ENCODE measurements around the gene RAP1GAP.

RAP1GAP gene

DNA sequence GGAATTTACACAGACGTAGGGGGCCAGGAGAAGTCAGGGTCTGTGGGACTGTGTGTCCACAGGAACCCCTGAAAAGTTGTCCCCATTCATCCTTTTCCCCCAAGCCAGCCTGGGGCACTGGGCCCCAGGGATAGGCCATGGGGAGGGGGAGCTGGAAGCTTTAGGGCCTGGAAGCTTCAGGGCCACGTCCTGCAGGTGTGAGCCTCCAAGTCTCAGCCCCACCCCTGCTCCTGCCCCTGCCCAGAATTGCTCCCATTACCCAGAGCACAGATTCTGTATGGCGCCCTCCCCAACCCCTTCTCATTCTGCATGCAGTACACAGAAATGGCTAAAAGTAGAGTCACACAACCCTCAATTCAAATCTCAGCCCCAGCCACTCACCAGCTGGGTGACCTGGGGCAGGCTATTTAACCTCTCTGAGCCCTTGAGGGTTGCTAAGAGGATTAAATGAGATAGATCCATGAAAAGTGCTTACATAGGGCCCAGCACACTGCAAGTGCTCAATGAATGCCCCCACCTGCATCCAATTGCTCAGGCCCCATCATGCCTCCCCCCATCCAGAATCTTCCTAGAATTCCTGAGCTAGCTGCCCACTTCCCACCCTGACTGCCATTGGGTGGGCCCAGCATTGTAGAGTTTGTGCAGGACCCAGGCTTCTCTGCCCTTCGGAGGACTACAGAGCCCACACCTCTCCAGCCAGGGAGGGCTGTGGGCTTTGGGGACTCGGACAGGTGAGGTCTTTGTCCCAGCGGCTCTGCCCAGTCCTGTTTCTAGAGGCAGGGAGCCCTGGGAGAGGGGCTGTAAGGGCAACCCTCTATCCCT lies 6.5 kb downstream of the RAP1GAP start:
- no peak for DNase-seq (ENCODE audit: low spot score)
- no peak for FAIRE-seq

GRCh38 chr1:21661886-21662285 lies 7.3 kb downstream of the RAP1GAP start:
- DNase-seq (ENCODE audit: low spot score) (no peak), FAIRE-seq (no peak)

DNA sequence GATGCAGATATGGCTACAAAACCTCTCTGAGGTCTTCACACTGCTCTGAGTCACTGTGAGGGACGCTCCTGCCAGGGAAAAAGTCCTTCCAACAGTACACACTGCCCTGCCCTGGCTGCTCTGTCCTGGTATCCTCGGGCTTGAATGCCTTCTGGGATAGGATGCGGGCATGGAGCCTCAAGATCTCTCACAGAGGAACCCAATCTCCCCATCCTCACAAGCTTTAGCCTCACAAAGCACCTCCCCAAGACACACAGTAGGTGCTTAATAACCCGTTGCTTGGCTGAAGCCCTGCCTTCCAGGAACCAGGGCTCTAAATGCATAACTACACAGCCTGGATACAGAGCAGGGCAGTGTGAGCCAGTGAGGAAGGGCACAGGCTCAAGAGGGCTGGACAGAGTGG lies 9.2 kb downstream of the RAP1GAP start:
- FAIRE-seq = no peak
- DNase-seq (ENCODE audit: low spot score) = no peak

- no peak for FAIRE-seq
- DNase-seq (ENCODE audit: low spot score) = peak; percentile 28
Measured at GRCh38 chr1:21659099-21659923, 9.8 kb downstream of the RAP1GAP start.

DNA sequence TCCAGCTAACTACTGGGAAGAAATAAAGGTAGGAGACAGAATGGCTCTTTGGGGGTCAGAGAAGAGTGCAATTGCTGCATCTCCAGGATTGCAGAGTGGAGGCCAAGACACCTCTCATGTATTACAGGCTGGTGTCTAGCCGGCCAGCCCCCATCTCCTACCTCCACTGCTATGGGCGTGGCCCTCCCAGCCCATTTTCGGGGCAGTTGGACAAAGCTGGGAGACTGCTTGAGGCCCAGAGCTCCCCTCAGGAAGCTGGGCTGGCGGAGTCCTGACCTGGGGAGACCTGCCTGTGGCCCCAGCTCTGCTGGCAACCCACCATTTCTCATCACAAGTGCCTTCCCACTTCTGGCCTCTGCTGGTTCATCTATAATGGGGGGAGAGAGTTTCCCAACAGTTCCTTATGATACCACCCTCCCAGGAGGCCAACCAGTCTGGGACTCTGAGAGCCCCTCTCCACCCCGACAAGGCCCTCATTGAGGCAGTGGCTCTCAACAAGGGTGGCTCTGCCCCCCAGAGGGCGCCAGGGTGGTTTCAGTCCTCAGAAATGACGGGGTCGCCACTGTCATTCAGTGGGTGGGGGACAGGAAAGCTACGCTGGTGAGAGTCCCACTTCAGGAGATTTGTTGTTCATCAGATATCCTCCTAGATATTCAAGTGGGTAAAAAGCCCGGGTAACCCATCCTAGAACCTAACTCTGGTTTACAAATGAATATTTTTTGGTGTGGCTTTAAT lies 11.5 kb downstream of the RAP1GAP start:
- FAIRE-seq (no peak), DNase-seq (ENCODE audit: low spot score) (no peak)

DNA sequence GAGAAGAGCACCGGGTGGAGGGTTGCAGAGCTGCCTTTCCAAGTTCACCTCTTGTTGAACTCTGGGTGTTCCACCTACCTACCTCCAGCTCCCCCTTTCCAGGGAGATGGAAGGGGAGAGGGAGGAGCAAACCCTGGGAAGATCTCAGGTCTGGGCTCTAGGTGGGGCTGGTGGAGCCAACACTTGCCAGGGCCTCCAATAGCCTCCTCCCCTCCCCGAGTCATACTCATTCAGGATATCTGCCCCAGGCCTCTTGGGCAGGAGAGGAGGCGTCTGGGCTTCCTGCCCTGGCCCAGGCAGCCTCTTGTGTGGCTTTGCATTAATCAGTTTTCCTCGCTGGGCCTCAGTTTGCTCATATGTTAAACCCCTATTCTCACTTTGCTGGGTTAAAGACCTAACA lies 13.4 kb downstream of the RAP1GAP start:
- FAIRE-seq = no peak

GRCh38 chr1:21655259-21655658 lies 13.9 kb downstream of the RAP1GAP start:
- no peak for DNase-seq (ENCODE audit: low spot score)
- no peak for FAIRE-seq

More for the DNA sequence above, 13.4 kb downstream of the RAP1GAP start:
- DNase-seq (ENCODE audit: low spot score) = peak; percentile 37

GRCh38 chr1:21654209-21654608 lies 14.9 kb downstream of the RAP1GAP start:
- no peak for DNase-seq (ENCODE audit: low spot score)
- no peak for FAIRE-seq

DNA sequence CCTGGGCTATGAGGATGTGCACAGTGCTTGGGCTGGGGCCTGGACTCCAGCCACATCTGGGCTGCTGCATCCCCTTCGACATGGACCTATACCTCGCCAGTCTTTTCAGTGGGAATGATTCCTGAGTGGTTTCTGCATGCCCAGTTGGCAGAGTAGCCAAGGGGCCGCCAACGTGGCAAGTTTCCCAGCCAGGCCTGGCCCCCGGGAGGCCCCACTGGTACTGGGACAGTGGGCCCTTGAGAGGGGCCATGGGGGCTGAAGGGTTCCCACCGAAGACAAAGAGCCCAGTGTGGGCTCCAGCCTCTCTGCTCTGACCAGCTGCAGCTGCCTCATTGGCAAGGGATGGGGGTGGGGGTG lies 15.4 kb downstream of the RAP1GAP start:
- no peak for DNase-seq (ENCODE audit: low spot score)
- FAIRE-seq = no peak

DNA sequence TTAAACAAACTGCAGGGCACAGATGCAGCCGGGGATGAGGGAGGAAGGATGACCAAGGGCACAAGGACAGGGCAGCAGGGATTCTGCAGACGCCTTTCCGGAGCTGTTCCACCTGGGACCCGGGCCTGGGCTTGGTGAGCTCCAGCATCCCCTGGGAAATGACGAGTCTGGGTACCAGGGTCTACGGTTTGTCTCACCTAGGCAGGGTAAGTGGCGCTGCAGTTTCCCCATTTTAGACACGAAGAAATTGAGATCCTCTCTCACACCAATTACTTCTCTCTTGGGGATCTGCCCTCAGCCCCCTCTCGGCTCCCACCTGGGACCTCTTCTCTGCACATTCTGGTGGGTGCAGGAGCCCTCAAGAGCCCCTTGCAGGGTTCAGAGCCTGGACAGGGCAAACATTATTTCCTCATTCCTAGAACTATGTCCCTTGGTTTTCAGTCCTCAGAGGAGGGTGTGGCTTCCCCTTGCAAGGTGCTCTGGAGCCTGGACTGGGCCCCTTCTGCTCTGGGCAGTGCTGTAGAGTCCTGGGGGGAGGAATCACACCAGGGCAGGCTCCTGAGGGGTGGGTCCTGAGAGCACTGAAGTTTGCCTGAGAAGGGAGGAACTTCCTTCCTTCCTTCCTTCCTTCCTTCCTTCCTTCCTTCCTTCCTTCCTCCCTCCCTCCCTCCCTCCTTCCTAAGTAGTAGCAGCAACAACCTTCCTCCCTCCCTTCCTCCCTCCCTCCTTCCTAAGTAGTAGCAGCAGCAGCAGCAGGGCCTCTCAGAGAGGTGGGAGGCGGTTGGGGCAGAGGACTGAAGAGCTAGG lies 16.0 kb downstream of the RAP1GAP start:
- DNase-seq (ENCODE audit: low spot score) = no peak
- no peak for FAIRE-seq

DNA sequence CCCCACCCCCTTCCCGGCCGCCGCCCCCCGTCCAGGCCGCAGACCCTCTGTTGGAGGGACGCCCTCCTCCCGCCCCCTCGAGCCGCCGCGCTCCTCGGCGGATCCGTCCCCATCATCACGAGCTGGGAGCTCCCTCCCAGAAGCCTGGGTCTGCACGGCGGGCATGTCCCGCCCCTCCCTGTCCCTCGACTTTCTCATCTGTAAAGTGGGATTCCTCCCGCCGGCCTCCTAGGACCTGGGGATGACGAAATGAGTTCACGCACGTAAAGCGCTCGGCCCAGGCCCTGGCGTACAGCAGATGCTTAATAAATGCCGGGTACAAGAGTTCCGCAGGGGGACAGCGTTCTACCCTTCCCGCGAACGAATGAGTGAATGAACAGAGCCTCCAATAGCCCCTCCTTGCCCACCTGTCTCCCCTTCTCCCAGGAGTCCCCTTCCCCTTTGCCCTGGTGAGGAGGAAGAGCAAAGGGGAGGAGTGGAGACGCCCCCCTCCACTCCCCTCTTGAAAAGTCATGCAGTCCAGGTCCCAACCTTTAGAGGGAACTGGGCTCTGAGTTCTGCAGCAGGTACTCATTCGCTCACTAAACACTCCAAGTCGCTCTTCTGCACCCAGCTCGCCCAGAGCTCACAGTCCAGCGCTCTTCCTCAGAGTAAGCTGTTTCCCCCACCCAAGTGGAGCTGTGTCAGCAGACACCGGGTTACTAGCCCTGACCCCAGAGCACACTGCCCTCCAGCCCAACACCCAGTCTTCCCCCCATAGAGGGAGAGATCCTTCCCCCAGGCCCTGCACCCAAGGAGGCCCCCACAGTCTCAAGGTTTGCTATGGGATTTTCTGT lies 16.8 kb downstream of the RAP1GAP start:
- FAIRE-seq (no peak), DNase-seq (ENCODE audit: low spot score) (no peak)

GRCh38 chr1:21651214-21652042 lies 17.7 kb downstream of the RAP1GAP start:
- FAIRE-seq = no peak
- DNase-seq (ENCODE audit: low spot score) = no peak

- FAIRE-seq (no peak), DNase-seq (ENCODE audit: low spot score) (no peak)
Measured at GRCh38 chr1:21650400-21650799, 18.8 kb downstream of the RAP1GAP start.

- DNase-seq (ENCODE audit: low spot score) (no peak), FAIRE-seq (no peak)
Measured at GRCh38 chr1:21649315-21649714, 19.8 kb downstream of the RAP1GAP start.

DNA sequence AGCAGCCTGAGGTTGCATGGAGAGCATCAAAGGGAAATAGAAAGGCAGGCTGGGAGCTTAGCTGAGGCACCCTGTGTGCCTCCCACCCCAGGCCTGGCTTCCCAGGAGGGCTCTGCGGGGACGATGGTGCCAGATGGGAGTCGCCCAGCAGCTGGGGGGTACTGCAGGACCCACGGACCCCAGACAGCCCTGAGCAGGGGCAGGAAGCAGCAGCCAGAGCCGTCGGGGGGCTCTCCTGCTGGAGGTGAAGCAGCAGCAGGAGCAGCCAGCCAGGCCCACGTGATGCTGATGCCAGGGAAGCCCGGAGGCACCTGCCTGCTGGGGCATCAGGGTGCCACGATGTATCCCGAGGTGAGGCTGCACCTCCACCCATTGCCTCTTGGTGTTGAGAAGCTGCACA lies 20.4 kb downstream of the RAP1GAP start:
- FAIRE-seq (no peak), DNase-seq (ENCODE audit: low spot score) (no peak)

DNA sequence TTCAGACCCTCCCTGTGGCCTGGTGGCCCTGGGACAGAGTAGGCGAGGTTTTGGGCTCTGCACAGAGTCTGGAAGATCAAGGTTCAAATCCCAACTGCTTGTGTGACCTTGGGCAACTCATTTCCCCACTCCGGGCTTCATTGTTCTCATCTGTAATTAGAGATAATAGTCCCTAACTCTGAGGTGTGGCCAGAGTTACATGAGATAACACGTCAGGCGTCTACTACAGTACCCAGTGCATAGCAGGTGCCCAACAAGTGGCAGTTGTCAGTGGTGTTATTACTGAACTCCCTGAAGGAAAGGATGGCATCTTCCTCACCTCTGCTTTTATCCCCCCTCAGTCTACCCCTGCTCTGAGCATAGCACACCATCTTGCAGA lies 20.8 kb downstream of the RAP1GAP start:
- no peak for DNase-seq (ENCODE audit: low spot score)

GRCh38 chr1:21647431-21648351 lies 21.5 kb downstream of the RAP1GAP start:
- DNase-seq (ENCODE audit: low spot score) = peak; percentile 30
- no peak for FAIRE-seq

More for the DNA sequence above, 20.8 kb downstream of the RAP1GAP start:
- no peak for FAIRE-seq

DNA sequence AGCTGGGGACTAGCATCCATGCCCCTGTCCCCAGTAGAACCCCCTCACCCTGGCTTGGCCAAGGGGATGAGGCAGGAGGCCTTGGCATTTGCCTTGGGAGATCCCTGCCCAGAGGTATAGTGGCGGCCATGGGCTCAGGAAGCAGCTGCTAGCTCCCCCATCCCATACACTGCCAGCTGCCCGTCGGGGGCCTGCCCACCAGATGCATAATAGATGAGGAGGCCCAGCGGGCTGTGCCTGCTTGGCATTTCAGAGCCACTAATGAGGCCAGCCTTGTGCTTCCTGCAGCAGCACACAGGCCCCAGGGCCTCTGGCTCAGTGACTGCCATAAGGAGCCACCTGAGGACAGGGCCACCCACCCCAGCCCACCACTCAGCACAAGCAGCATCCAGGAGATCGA lies 23.6 kb downstream of the RAP1GAP start:
- DNase-seq (ENCODE audit: low spot score) = no peak

More for the DNA sequence above, 23.6 kb downstream of the RAP1GAP start:
- FAIRE-seq = no peak

All from RCC 7860 (cell line).